Measurements from ENCODE around the gene AKNA.

AKNA gene

DNA sequence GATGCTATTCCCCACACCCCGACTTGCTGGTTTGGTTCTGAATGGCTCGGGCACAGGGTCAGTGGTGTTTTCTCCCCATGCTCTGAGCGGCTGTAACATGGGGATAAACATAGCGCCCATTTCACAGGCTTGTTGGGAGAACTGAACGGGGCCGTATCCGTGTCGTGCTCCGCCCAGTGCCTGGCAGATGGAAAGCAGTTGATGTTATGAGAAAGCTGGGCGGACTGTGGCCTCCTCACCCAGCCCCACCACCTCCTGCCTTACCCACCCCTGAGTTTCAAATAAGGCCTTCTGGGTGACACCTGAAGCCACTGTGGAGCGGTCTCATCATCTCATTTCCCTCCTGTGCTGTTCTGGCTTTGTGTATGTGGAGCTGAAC is 43.6 kb downstream of the AKNA start:
- Histone ChIP-seq H3K9me2 (ENCODE audit: low read depth, low read length) (no peaks in the 10 kb centered on the region), H3K27ac (ENCODE audit: low read depth, low read length, poor library complexity, severe bottlenecking) (no peak overlapping the region), H3K4me3 (ENCODE audit: low read depth, low read length, poor library complexity, severe bottlenecking) (no peak overlapping the region), H3K27me3 (ENCODE audit: insufficient read depth, low read length) (no peaks in the 10 kb centered on the region), H3K4me1 (ENCODE audit: insufficient read depth, low read length, severe bottlenecking) (peaks cover 8% of the 10 kb centered on the region), H3F3A (ENCODE audit: insufficient read depth, low read length) (no peaks in the 10 kb centered on the region), H3K36me3 (ENCODE audit: insufficient read depth, low read length) (peaks cover 93% of the 10 kb centered on the region), H3K9me3 (ENCODE audit: low read length) (no peaks in the 10 kb centered on the region), H3K9ac (ENCODE audit: low read length) (no peak overlapping the region), H4K20me1 (ENCODE audit: insufficient read depth, low read length) (no peaks in the 10 kb centered on the region), H3K4me2 (ENCODE audit: low read length) (no peak overlapping the region), H2AFZ (ENCODE audit: low read length) (no peak overlapping the region), H3K79me2 (ENCODE audit: insufficient read depth, low read length) (no peaks in the 10 kb centered on the region)
- no peak for TF ChIP-seq EZH2 (IDR thresholded peaks at IDR 0.05; ENCODE audit: borderline replicate concordance, low read length)
- TF ChIP-seq, protein P1, sequence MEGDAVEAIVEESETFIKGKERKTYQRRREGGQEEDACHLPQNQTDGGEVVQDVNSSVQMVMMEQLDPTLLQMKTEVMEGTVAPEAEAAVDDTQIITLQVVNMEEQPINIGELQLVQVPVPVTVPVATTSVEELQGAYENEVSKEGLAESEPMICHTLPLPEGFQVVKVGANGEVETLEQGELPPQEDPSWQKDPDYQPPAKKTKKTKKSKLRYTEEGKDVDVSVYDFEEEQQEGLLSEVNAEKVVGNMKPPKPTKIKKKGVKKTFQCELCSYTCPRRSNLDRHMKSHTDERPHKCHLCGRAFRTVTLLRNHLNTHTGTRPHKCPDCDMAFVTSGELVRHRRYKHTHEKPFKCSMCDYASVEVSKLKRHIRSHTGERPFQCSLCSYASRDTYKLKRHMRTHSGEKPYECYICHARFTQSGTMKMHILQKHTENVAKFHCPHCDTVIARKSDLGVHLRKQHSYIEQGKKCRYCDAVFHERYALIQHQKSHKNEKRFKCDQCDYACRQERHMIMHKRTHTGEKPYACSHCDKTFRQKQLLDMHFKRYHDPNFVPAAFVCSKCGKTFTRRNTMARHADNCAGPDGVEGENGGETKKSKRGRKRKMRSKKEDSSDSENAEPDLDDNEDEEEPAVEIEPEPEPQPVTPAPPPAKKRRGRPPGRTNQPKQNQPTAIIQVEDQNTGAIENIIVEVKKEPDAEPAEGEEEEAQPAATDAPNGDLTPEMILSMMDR (IDR thresholded peaks at IDR 0.05; ENCODE audit: low read length) = no peak

DNA sequence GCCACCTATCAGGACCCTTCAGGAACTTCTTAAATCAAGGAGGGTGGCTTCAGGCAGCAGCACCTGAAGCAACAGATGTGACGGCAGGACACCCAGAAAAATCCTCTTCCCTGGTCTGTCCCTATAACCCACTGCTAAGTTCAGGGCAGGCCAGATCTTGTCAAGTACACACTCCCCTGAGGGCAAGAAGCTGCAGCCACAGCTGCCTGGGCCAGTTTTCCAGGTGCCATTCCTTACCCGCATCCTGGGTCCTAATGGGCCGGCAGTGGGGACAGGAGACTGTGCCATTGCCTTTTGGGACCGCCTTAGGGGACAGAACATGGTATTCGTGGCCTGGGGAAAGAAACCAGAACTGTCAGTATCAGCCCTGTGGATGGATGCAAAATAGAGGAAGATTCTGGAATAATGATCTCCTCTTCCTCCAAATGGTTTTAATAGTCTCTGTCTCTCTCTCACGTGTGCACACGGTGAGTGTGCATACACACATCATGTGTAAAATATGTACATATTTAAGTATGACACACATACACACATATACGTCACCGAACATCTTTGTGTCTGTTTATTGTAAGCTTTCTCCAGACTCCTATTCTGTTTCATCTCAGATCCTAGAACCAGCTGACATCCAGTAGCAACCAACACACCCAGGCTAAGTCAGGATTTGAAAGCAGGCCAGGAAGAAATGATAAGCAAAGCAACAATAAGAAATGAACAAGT is 44.2 kb downstream of the AKNA start:
- H3K4me3 ChIP-seq (ENCODE audit: low read depth, low read length, poor library complexity, severe bottlenecking) = no peak overlapping the region
- TF ChIP-seq, protein P1 (IDR thresholded peaks at IDR 0.05; ENCODE audit: low read length) = no peak
- TF ChIP-seq EZH2 (IDR thresholded peaks at IDR 0.05; ENCODE audit: borderline replicate concordance, low read length) = no peak

DNA sequence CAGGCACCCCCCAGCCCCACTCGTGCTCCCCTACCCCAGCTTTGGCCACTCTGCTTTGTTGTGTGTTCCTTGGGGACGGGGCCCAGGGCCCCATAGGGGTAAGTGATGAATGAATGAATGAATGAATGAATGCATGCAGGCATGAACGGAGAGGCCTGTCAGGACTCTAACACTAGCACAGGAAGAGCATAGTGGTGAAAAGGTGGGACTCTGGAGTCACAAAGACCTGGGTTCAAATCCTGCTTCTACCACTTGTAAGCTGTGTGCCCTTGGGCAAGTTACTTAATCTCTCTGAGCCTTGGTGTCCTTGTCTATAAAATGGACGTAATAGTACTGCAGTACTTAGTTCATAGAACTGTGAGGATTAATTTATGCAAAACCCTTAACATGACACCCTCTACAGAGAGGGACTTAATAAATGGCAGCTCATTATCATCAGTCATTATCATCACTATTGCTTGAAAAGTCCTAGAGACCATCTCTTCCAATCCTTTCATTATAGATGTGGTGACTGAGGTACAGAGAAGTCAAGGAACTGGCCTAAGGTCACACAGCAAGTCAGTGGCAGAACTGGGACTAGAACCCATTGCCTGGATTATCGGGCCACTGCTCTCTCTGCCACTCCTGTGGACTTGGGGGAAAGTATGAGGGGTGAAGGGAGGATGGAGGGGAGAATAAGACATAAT is 44.9 kb downstream of the AKNA start:
- H3K9me2 ChIP-seq (ENCODE audit: low read depth, low read length) = no peaks in the 10 kb centered on the region
- no peaks in the 10 kb centered on the region for H3K27me3 ChIP-seq (ENCODE audit: insufficient read depth, low read length)
- H3K4me1 ChIP-seq (ENCODE audit: insufficient read depth, low read length, severe bottlenecking) = no peaks in the 10 kb centered on the region
- no peak overlapping the region for H3K4me3 ChIP-seq (ENCODE audit: low read depth, low read length, poor library complexity, severe bottlenecking)
- no peak overlapping the region for H3K27ac ChIP-seq (ENCODE audit: low read depth, low read length, poor library complexity, severe bottlenecking)
- H3K9ac ChIP-seq (ENCODE audit: low read length) = no peak overlapping the region
- no peaks in the 10 kb centered on the region for H3K9me3 ChIP-seq (ENCODE audit: low read length)
- H3K36me3 ChIP-seq (ENCODE audit: insufficient read depth, low read length) = peaks cover 93% of the 10 kb centered on the region
- TF ChIP-seq, protein P1 (IDR thresholded peaks at IDR 0.05; ENCODE audit: low read length) = no peak
- no peak for TF ChIP-seq EZH2 (IDR thresholded peaks at IDR 0.05; ENCODE audit: borderline replicate concordance, low read length)
- no peaks in the 10 kb centered on the region for H4K20me1 ChIP-seq (ENCODE audit: insufficient read depth, low read length)
- no peaks in the 10 kb centered on the region for H3K79me2 ChIP-seq (ENCODE audit: insufficient read depth, low read length)
- H3F3A ChIP-seq (ENCODE audit: insufficient read depth, low read length) = no peaks in the 10 kb centered on the region
- H3K4me2 ChIP-seq (ENCODE audit: low read length) = no peak overlapping the region
- H2AFZ ChIP-seq (ENCODE audit: low read length) = no peak overlapping the region

More for the DNA sequence above, 44.2 kb downstream of the AKNA start:
- Histone ChIP-seq H4K20me1 (ENCODE audit: insufficient read depth, low read length) (no peaks in the 10 kb centered on the region), H3K4me2 (ENCODE audit: low read length) (no peak overlapping the region), H3K27ac (ENCODE audit: low read depth, low read length, poor library complexity, severe bottlenecking) (no peak overlapping the region), H2AFZ (ENCODE audit: low read length) (no peak overlapping the region), H3K79me2 (ENCODE audit: insufficient read depth, low read length) (no peaks in the 10 kb centered on the region), H3K9me3 (ENCODE audit: low read length) (no peaks in the 10 kb centered on the region), H3K9me2 (ENCODE audit: low read depth, low read length) (no peaks in the 10 kb centered on the region), H3K36me3 (ENCODE audit: insufficient read depth, low read length) (peaks cover 93% of the 10 kb centered on the region), H3K4me1 (ENCODE audit: insufficient read depth, low read length, severe bottlenecking) (peaks cover 2% of the 10 kb centered on the region), H3F3A (ENCODE audit: insufficient read depth, low read length) (no peaks in the 10 kb centered on the region), H3K27me3 (ENCODE audit: insufficient read depth, low read length) (no peaks in the 10 kb centered on the region), H3K9ac (ENCODE audit: low read length) (no peak overlapping the region)

Data from OCI-LY1 (cell line).